ENCODE data around the gene MGAT4B.

DNA sequence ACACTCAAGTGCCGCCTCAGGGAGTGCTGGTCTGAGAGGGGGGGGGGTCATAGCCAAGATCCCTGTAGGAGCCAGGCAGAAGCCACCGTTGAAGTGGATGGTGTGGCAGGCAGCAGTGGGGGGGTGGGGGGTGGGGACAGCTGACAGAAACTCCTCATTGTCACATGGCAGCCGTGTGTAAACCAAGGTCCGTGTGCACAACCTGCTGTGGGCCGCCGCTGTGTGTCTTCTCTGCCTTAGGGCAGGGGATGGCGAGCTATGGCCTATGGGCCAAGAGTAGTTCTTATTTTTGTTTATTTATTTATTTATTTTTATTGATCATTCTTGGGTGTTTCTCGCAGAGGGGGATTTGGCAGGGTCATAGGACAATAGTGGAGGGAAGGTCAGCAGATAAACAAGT is 27.5 kb upstream of the MGAT4B start:
- no peak for TF ChIP-seq HCFC1 (IDR thresholded peaks at IDR 0.05; ENCODE audit: low read depth, low read length)
- TF ChIP-seq KLF12 (CRISPR knock-in tag; IDR thresholded peaks at IDR 0.05; ENCODE audit: borderline replicate concordance): no peak
- no peak for TF ChIP-seq SUZ12 (IDR thresholded peaks at IDR 0.05; ENCODE audit: low read depth, low read length)
- TF ChIP-seq, protein P1, sequence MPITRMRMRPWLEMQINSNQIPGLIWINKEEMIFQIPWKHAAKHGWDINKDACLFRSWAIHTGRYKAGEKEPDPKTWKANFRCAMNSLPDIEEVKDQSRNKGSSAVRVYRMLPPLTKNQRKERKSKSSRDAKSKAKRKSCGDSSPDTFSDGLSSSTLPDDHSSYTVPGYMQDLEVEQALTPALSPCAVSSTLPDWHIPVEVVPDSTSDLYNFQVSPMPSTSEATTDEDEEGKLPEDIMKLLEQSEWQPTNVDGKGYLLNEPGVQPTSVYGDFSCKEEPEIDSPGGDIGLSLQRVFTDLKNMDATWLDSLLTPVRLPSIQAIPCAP (CRISPR knock-in tag; IDR thresholded peaks at IDR 0.05; ENCODE audit: low read depth): no peak
- TF ChIP-seq, protein P2, sequence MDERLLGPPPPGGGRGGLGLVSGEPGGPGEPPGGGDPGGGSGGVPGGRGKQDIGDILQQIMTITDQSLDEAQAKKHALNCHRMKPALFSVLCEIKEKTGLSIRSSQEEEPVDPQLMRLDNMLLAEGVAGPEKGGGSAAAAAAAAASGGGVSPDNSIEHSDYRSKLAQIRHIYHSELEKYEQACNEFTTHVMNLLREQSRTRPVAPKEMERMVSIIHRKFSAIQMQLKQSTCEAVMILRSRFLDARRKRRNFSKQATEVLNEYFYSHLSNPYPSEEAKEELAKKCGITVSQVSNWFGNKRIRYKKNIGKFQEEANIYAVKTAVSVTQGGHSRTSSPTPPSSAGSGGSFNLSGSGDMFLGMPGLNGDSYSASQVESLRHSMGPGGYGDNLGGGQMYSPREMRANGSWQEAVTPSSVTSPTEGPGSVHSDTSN (CRISPR knock-in tag; IDR thresholded peaks at IDR 0.05): no peak
- no peak for TF ChIP-seq EZH2 (conservative IDR thresholded peaks at IDR 0.05; ENCODE audit: low read depth, low read length)
- TF ChIP-seq CHCHD3 (CRISPR knock-in tag; IDR thresholded peaks at IDR 0.05): no peak
- no peak for TF ChIP-seq SRF (IDR thresholded peaks at IDR 0.05; ENCODE audit: low read depth, low read length)

All from HepG2 (cell line).